Measurements from ENCODE around the gene NADK.

DNA sequence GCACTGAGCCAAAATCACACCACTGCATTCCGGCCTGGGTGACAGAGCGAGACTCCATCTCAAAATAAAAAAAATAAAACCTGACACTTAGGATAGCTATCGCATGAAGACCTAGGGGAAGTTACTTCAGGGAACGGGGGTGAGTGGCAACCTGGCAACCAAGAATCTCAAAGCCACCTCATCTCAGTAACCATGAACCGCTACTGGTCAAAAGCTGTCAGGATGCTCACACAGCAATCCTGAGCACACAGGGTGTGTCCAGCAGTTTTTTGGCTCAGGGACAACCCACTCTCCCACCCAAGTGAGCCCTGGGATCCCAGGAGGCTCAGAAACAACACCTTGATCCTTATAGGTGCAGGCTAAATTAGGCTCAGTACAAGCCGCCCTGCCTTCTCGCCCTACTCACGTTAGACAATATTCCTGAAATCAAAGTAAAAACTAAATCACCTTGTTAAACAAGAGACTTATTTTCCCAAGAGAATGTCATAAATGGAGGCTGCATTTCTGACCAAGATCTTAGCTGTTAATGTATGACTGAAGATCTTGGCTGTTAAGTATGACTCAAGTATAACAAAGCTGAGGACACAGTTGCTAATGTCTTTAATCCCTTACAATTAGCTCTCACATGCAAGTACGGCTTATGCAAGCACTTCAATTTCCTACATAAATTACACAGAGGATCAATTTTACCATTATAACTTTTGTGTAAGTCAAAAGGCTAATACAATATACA, 48.3 kb upstream of the NADK start:
- TF ChIP-seq, protein P1, sequence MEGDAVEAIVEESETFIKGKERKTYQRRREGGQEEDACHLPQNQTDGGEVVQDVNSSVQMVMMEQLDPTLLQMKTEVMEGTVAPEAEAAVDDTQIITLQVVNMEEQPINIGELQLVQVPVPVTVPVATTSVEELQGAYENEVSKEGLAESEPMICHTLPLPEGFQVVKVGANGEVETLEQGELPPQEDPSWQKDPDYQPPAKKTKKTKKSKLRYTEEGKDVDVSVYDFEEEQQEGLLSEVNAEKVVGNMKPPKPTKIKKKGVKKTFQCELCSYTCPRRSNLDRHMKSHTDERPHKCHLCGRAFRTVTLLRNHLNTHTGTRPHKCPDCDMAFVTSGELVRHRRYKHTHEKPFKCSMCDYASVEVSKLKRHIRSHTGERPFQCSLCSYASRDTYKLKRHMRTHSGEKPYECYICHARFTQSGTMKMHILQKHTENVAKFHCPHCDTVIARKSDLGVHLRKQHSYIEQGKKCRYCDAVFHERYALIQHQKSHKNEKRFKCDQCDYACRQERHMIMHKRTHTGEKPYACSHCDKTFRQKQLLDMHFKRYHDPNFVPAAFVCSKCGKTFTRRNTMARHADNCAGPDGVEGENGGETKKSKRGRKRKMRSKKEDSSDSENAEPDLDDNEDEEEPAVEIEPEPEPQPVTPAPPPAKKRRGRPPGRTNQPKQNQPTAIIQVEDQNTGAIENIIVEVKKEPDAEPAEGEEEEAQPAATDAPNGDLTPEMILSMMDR (conservative IDR thresholded peaks at IDR 0.05), result no peak
- no peak for TF ChIP-seq ZFX (IDR thresholded peaks at IDR 0.05)
